ENCODE measurements around the gene SIGLEC5. TPM values are rescaled to one million over a fixed set of nuclear protein-coding genes. Genes with fewer than 3 reads are reported as not detected.
A peak's percentile ranks its signal among the peaks of the same experiment; 100 is the strongest.

The SIGLEC5 gene
- total and polyA plus RNA-seq, 2 of the 4 experiments (the other 2 are of a cell fraction): not detected

DNA sequence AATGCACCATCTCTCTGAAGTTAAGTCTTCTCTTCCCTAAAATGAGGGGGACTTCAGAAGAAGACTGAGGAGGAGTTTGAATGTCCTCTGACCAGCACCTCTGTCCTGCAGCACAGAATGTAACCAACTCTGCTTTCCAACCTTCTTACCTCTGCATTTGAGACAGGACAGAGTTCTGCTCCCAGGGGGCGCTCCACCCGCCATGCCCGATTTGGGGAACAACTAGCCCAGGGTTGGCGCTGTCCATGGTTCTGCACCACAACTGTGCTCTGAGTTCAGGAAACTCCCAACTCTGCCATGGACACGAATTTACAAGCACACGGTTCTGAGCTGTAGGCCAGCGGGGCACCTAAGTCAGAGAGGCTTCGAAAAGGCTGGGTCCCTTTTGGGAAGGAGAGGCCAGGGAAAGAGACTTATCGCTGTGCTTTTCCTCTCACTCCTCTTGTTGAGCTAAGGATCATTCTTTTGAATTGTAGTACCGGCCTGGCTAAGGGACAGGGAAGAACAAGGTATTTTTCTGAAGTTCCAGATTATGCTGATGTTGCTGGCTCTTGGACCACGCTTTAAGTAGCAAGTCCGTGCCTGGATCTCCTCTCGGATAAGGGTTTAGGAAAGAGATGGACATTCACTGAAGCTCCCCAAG, 22.2 kb downstream of the SIGLEC5 start:
- no peak overlapping the region for H2AK9ac ChIP-seq (replicated peaks; ENCODE audit: low read depth, low read length, poor library complexity)
- TF ChIP-seq MAFK (IDR thresholded peaks at IDR 0.05; ENCODE audit: low read depth, low read length): no peak
- TF ChIP-seq SMC3 (IDR thresholded peaks at IDR 0.05; ENCODE audit: low read depth, low read length): peak; percentile 78
- TF ChIP-seq MAZ (IDR thresholded peaks at IDR 0.05; ENCODE audit: borderline replicate concordance, low read depth, low read length): no peak
- peak; percentile 47 for TF ChIP-seq RAD21 (IDR thresholded peaks at IDR 0.05; ENCODE audit: low read length)
- no peak for TF ChIP-seq ELK1 (IDR thresholded peaks at IDR 0.05; ENCODE audit: borderline replicate concordance, low read depth, low read length)
- no peak for TF ChIP-seq NFE2L2 (IDR thresholded peaks at IDR 0.05; ENCODE audit: low read depth, low read length)
- no peak for TF ChIP-seq CEBPB (IDR thresholded peaks at IDR 0.05; ENCODE audit: low read depth, low read length)
- no peak for TF ChIP-seq RFX5 (IDR thresholded peaks at IDR 0.05; ENCODE audit: low read depth, low read length)
- TF ChIP-seq BHLHE40 (IDR thresholded peaks at IDR 0.05; ENCODE audit: low read depth, low read length): no peak
- peak; percentile 72; the same call in 1 of the 2 replicates for TF ChIP-seq MXI1 (IDR thresholded peaks at IDR 0.05; ENCODE audit: borderline replicate concordance, low read depth, low read length)
- TF ChIP-seq RCOR1 (IDR thresholded peaks at IDR 0.05; ENCODE audit: insufficient replicate concordance, low read length): peak; percentile 54
- TF ChIP-seq, protein P1, sequence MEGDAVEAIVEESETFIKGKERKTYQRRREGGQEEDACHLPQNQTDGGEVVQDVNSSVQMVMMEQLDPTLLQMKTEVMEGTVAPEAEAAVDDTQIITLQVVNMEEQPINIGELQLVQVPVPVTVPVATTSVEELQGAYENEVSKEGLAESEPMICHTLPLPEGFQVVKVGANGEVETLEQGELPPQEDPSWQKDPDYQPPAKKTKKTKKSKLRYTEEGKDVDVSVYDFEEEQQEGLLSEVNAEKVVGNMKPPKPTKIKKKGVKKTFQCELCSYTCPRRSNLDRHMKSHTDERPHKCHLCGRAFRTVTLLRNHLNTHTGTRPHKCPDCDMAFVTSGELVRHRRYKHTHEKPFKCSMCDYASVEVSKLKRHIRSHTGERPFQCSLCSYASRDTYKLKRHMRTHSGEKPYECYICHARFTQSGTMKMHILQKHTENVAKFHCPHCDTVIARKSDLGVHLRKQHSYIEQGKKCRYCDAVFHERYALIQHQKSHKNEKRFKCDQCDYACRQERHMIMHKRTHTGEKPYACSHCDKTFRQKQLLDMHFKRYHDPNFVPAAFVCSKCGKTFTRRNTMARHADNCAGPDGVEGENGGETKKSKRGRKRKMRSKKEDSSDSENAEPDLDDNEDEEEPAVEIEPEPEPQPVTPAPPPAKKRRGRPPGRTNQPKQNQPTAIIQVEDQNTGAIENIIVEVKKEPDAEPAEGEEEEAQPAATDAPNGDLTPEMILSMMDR (conservative IDR thresholded peaks at IDR 0.05; ENCODE audit: low read depth, low read length): peak; percentile 76
- TF ChIP-seq USF2 (IDR thresholded peaks at IDR 0.05; ENCODE audit: low read depth, low read length): no peak
- TF ChIP-seq CHD1 (IDR thresholded peaks at IDR 0.05; ENCODE audit: low read depth, low read length): no peak
- no peak for TF ChIP-seq FOS (IDR thresholded peaks at IDR 0.05; ENCODE audit: low read depth, low read length)
- TF ChIP-seq POLR2A (IDR thresholded peaks at IDR 0.05; ENCODE audit: low read depth, low read length): no peak
- in situ Hi-C loops (cut with MboI; ENCODE audit: low sequenced_read_pairs): no loop called here
- WGBS, 2 experiments (ENCODE audit: extremely low coverage in 2 of 2, insufficient read length in 1 of 2): 100% methylated on average over 1 of the region's 13 CpGs; no CpG with 5 or more reads in 1 of the 2 experiments
- H3K14ac ChIP-seq (replicated peaks; ENCODE audit: low read depth, low read length): no peak overlapping the region
- H3K9me3 ChIP-seq (ENCODE audit: control insufficient read depth, insufficient read depth, low read length): no peaks in the 10 kb centered on the region
- H3K4ac ChIP-seq (ENCODE audit: low read depth, low read length): no peak overlapping the region
- DNase-seq (peak; percentile 70), ATAC-seq (ENCODE audit: low read depth) (peak; percentile 94)
- H3K4me1 ChIP-seq (ENCODE audit: control insufficient read depth, insufficient read depth, low read length): no peaks in the 10 kb centered on the region
- H3K23ac ChIP-seq (ENCODE audit: low read depth, low read length): no peak overlapping the region
- H3K9ac ChIP-seq (ENCODE audit: low read depth, low read length): no peak overlapping the region
- no peak overlapping the region for H3K4me3 ChIP-seq (ENCODE audit: insufficient read depth, low read depth, low read length)
- H2AFZ ChIP-seq (replicated peaks; ENCODE audit: low read length, poor library complexity): no peak overlapping the region
- no peak overlapping the region for H4K5ac ChIP-seq (ENCODE audit: low read depth, low read length)
- ChIA-PET POLR2A (ENCODE audit: unreplicated experiment) (no interaction called here), CTCF (interaction anchor here (0.6 to 1.2 kb wide), 2 partner anchors 49 to 71 kb away, joined by 3 to 4 read pairs; no protein-coding TSS in a partner anchor)
- H3K9me1 ChIP-seq (ENCODE audit: insufficient read depth, low read length): no peaks in the 10 kb centered on the region
- no TSS peak for BruUV-seq (replicated peaks)
- H3K18ac ChIP-seq (ENCODE audit: low read depth, low read length): no peak overlapping the region
- no peaks in the 10 kb centered on the region for H3K79me1 ChIP-seq (ENCODE audit: low read depth in 1 of 2, low read length in 2 of 2)
- dilution Hi-C loops (cut with HindIII; ENCODE audit: low sequenced_read_pairs, unreplicated experiment): no loop called here
- H4K8ac ChIP-seq (ENCODE audit: low read depth in 2 of 2, low read length in 2 of 2): no peak overlapping the region
- H2BK5ac ChIP-seq (ENCODE audit: low read depth, low read length, poor library complexity, severe bottlenecking): no peak overlapping the region
- H2AK5ac ChIP-seq (ENCODE audit: low read depth, low read length): no peak overlapping the region
- no peak overlapping the region for H3K4me2 ChIP-seq (ENCODE audit: low read depth, low read length)
- H3K27me3 ChIP-seq (ENCODE audit: control insufficient read depth, insufficient read depth, low read length): no peaks in the 10 kb centered on the region
- no peaks in the 10 kb centered on the region for H4K20me1 ChIP-seq (ENCODE audit: insufficient read depth, low read length)
- H3K56ac ChIP-seq (ENCODE audit: extremely low read depth, insufficient read depth, low read length): no peak overlapping the region
- intact Hi-C loops (cut with micrococcal nuclease): loop anchor here (1.0 kb wide), 3 partner anchors 49 to 170 kb away; no protein-coding TSS in a partner anchor
- H2BK20ac ChIP-seq (ENCODE audit: low read depth, low read length): no peak overlapping the region
- H2BK15ac ChIP-seq (ENCODE audit: low read depth, low read length): no peak overlapping the region
- H2BK120ac ChIP-seq (ENCODE audit: low read depth, low read length): no peak overlapping the region
- H4K91ac ChIP-seq (ENCODE audit: insufficient read depth, low read depth, low read length): no peak overlapping the region
- no peaks in the 10 kb centered on the region for H3K36me3 ChIP-seq (ENCODE audit: control insufficient read depth, insufficient read depth, low read length)
- no peak overlapping the region for H3K27ac ChIP-seq (ENCODE audit: insufficient read depth, low read length)
